Left colon (tissue), 2 donors: ENCODE results near the gene DBNL. TPM values are rescaled to one million over a fixed set of nuclear protein-coding genes. Genes with fewer than 3 reads are reported as not detected.

ENCODE experiments used
- ATAC-seq: fragments of 200-7000 bp; cut with Tn5 transposase; one replicate; pipeline ENCODE4 v1.9.1; 2020; ENCODE audit warnings: mild to moderate bottlenecking, moderate library complexity
- DNase-seq, 2 donors: peaks; one replicate each; pipeline ENCODE4 v3.0.0-alpha.2; 2020
- intact Hi-C, 2 donors: fragments of 100-400 bp; cut with DNase I in 1 of 2; cut with micrococcal nuclease in 1 of 2; formaldehyde crosslinking; loops; one replicate each; pipeline versions ENCODE4 v1.11.2 to v1.14.0; 2022; cut with DNase I, micrococcal nuclease
- total RNA-seq, 2 donors: library from RNA; stranded (reverse); fragmentation: NEBNext Ultra II Directional; extraction: Animal tissue kit (Norgen Biotek cat#: 25700); gene quantifications; one replicate each; pipeline ENCODE4 v1.2.1, GENCODE V29; 2021
- donor health status: DM: no; HTN: no; CAD: no.
- donor health status: DM: yes; HTN: yes; CAD: no.

Gene DBNL
- total RNA-seq, 2 donors from 2014 or later = 87.0 to 90.5 TPM

DNA sequence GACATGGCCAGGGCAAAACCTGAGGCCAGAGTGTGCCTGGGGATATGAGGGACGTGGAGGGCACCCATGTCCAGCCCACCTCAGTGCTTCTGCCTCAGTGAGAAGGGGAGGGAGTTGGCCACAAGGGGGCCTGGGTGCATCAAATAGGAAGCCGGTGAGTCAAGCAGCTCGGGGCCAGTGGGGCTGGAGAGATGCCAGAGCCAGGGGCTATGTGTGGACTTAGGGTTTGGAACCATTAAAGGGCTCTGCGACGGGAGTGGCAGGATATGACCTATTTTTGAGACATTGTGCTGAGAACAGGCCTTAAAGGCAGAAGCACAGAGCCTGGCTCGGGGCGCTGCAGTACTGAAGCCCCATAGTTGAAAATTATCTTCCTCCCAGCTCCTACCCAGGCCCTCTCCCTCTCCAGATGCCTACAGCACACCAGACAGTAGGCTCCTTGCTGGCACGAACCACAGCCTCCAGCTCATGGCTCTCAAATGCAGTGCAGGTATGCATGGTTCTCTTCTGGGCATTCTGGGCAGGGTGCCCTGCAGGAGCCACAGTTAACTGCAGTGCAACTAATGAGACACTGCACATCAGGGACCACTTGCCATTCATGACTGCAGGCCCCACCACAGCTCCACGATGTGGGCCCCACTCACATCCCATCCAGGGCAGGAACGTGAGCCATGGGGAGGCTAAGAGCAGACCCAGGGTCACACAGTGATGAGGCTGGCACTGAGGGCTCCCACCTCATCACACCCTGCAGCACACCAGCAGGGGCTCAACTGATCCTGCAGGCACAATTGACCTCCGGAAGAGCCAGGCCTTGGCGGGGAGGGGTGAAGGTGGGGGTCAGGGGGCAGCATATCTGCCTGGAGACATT is 28.1 kb downstream of the DBNL start:
- DNase-seq (peak; percentile 64 to 78), ATAC-seq (peak; percentile 18)
- intact Hi-C loops = no loop called here

DNA sequence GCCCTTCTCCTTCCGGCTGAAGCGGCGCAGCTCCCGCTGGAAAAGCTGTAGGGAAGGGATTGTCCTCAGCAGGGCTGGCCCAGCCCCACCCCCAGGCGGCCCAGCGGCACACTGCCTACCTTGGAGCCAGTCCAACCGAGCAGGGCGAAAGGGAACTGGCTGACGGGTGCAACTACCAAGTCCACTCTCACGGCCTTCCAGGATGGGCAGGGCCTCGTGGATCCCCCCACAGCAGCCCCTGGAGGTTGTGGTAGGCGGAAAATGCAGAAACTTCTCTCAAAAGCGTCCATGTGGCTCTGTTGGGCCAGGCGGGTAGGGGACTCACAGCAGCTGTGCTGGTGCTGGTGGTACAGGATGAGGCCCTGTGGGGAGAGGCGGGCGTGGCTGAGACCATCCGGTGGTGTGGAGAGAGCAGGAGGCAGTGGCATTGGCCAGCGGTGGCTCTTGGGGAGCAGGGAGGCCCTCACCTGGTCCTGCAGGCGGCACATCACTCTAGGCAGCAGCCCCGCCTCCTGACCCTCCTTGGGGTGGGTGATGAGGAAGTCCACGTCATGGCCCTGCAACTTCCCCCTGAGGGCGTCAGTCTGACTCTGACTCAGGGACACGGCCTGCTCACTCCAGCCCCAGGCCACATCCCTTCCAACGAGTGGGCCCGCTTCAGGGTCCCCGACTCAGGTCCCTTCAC is 29.3 kb downstream of the DBNL start:
- peak; percentile 90 to 92 for DNase-seq
- intact Hi-C loops = no loop called here

DNA sequence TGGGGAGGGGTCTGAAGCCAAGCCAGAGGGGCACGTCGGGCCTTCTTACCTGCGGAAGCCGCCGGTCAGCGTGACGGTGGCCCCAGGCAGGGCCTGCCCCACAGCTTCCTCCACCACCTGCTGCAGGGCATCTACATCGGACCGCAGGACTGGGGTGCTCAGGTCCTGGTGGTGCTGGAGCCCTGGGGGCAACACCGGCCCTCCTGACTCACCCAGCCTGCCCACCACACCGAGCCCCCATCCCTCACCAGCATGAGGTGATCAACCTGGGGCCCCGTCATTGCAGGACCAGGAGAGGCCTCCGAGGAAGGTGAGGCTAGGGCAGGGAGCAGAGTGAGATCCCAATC is 29.8 kb downstream of the DBNL start:
- ATAC-seq = no peak
- intact Hi-C loops = no loop called here
- no peak for DNase-seq

More for the DNA sequence above, 29.3 kb downstream of the DBNL start:
- peak; percentile 86 for ATAC-seq

DNA sequence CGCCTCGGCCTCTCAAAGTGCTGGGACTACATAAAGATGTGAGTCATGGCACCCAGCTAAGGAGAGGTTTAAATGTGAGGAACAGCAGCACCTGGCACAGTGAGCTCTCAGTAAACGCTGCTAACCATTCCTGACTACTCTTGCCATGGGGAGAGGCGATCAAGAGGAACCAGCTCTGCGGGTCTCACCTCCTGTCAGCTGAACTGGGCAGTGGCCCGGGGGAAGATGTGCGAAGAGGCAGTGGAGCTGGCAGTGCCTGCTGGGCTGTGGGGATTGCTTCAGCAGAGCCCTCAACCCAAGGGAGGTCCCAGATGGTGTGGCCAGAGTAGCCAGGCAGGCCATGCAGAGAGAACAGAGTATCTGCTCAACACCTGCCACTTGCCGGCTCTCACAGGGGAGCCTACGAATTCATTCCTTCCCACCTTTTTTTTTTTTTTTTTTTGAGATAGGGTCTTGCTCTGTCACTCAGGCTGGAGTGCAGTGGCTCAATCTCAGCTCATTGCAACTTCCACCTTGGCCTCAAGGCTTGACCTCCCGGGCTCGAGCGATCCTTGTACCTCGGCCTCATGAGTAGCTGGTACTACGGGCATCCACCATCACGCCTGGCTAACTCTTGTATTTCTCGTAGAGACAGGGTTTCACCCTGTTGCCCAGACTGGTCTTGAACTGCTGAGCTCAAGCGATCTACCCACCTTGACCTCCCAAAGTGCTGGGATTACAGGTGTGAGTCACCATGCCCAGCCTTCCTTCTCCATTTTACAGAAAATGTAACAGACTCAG is 31.0 kb downstream of the DBNL start:
- no peak for ATAC-seq
- peak in 1 of 2 donors; percentile 14 for DNase-seq
- intact Hi-C loops = no loop called here

DNA sequence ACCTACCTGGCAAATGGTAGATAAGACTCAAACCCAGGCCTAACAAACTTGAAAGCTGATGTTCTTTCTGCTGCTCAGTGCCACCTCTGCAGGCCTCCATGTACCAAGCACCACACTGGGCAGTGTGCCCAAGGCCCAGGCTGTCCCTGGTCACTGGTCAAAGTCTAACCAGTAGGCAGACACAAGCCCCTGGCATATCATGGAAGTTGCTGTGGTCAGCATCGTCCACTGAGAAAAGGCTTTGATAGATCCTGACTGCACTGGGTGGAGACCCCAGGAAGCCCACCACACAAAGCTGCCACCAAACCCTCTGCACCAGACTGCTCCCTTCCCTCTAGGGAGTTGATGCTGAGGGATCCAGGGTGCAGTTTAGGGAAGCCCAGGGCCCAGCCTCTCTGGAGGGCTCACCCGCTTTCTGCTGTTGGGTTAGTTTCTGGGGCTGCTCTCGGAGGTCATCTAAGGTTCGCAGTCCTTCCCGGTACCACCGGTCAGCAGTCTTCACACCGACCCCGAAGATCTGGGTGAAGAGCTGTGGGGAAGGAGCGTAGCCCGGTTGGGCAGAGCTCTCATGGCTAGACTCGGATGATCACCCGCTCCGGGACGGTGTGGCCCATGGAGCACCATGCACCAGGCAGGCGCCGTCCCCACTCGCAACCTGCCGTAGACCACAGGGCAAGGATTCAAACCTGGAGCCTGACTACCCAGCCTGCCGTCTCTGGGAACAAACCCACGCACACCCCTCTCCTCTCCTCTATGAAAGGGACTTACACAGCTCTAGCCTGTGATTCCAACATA is 31.8 kb downstream of the DBNL start:
- intact Hi-C loops = no loop called here
- peak in 1 of 2 donors; percentile 21 for DNase-seq

DNA sequence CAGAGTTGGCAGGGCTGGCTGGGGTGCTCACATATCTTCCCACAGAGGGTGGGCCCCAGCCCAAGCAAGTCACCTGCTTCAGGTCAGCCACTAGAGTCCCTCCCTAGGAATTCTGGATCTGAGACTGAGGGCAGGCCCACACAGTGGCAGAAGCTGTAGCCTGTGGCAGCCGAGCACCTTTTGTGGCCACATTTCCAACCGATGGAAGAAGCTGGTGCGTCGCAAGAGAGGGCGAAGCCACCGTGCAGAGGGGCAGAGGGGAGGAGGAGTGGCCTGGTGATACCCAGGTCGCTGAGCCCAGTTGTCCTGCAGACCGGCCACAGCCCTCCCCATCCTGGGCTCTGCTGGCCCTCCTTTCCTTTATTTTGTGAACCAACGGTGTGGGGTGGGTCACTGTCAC is 32.6 kb downstream of the DBNL start:
- DNase-seq = peak in 1 of 2 donors; percentile 19
- intact Hi-C loops = no loop called here

More for the DNA sequence above, 31.8 kb downstream of the DBNL start:
- no peak for ATAC-seq

DNA sequence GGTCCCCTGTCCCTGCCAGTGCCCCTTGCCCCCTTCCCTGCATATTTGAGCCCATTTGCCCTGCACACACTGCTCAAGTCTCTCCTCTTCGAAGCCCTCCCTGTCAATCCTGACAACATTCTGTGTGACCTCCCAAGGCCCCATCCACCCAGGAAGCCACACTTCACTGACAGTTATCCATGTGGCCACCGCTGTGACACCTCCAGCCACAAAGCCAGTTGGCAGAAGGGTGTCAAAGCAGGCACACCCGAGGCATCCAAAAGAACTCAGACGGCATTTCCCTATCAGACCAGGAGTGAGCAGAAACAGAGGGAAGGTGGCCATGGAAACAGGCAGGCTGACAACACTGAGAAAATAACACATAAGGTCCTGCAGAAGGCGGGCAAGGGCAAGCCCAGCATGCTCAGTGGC is 33.2 kb downstream of the DBNL start:
- intact Hi-C loops = no loop called here
- peak in 1 of 2 donors; percentile 11 for DNase-seq
- no peak for ATAC-seq

More for the DNA sequence above, 32.6 kb downstream of the DBNL start:
- ATAC-seq = no peak

DNA sequence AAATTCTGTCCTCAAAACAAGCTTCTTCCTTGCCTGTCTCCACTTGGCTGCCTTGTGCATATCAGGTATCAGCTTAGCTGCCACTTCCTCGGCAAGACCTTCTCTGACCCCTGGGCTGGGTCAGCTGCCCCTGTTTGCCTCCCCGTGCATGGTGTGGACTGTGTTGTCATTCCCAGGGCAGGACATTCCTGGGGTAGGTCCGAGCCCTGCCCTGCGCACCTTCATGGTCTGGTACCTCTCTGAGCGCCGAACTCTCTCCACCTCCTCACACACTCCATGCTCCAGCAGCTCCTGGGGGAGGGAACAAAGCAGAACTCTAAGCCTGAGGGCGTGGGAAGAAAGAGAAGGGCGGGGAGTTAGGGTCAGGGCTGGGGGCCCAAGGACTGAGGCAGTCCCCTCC is 34.0 kb downstream of the DBNL start:
- intact Hi-C loops = no loop called here
- peak in 1 of 2 donors; percentile 20 for DNase-seq
- no peak for ATAC-seq

DNA sequence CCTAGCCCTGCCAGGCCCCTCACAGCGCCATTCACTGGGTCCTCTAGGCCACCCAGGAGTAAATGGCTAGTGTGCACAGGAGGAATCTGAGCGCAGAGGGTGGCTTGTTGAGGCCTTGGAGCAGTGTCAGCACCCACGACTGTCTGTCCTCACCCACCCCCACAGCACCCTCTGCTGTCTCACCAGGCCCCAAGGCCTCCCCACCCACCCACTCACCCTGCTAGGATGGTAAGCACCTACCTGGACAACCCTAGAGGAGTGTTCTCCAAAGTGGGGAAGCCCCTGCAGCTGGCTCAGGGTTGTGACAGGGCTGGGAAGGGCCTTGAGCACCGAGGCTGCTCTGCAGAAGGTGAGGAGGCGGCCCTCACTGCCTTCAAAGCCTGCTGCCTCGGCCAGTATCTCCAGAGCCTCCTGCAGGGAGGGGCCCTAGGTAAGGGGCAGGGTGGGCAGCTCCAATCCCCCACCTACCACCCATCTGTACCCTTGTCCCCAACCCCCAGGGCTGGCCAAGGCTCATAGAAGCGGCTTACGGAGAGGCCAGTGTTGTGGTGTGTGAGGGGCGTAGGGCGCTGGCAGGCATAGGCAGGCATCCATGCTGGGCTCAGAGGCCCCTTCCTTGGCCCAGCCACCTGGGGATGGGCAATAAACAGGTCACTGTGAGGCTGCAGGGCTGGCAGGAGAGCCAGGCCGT is 35.0 kb downstream of the DBNL start:
- no peak for DNase-seq
- no peak for ATAC-seq
- intact Hi-C loops = no loop called here

DNA sequence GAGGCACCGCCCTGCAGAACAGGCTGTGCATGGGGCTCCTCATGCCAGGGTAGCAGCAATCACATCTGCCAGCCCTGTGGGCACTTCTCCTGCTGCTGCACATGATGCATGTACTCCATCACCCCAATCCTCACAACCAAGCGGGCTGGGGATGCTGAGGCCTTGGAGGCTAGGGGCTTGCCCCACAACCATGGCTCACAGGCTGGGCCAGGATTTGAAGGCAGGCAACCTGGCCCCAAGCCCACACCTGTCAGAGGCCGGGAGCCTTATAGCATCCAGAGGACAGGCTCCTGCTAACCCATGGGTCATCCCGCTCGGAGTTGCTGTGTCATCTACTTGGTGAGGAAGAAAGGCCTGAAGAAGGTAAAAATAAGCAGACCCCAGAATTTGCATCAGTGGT is 35.6 kb downstream of the DBNL start:
- no peak for ATAC-seq
- intact Hi-C loops = no loop called here
- no peak for DNase-seq

DNA sequence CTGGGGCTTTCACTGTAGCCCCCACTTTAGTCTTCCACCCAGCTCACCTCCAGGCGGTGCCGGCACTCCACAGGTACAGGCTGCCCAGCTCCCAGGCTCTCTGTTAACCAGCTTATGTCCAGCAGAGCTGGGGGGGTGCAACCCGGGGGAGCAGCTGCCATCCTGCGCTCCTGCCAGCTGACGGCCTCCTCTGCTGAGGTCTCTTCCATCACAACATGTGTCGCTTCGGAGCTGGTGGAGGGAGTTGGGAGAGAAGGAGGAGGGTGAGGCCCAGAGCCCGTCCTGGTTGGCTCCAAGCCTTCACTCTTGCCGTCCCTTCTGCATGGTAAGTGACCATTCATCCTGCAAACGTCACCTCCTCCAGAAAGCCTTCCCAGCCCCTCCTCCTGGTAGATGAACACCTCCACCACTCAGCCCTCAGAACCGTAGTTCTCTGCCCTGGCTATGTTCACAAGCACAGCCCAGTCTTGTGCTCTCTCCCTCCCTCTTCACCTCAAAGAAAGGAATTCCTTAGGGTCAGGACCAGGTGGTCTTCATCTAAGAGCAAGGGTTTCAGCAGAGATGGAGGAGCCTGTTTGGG is 36.3 kb downstream of the DBNL start:
- ATAC-seq (no peak), DNase-seq (no peak)
- intact Hi-C loops = no loop called here

DNA sequence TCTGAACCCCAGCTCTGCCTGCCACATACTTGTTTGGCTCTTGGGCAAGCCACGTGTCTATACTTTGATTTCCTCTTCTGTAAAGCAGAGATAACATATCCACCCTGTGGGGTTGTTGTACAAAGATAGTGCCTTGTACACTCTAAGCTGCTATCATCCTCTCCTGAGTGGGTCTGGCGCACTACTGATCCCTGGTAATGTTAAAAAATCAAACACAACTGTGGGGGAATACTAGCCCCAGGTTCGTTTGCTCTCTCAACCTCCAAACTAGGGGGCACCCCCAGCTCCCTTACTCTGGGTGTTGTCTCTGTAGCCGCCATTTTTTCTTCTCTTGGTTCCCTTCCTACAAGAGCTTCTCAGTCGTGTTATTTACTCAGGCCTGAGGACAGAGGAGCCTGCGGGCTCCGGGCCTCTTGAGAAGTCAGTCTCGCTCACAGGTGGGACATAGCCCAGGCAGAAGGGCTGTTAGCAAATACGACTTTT is 36.8 kb downstream of the DBNL start:
- ATAC-seq (no peak), DNase-seq (no peak)
- intact Hi-C loops = no loop called here

DNA sequence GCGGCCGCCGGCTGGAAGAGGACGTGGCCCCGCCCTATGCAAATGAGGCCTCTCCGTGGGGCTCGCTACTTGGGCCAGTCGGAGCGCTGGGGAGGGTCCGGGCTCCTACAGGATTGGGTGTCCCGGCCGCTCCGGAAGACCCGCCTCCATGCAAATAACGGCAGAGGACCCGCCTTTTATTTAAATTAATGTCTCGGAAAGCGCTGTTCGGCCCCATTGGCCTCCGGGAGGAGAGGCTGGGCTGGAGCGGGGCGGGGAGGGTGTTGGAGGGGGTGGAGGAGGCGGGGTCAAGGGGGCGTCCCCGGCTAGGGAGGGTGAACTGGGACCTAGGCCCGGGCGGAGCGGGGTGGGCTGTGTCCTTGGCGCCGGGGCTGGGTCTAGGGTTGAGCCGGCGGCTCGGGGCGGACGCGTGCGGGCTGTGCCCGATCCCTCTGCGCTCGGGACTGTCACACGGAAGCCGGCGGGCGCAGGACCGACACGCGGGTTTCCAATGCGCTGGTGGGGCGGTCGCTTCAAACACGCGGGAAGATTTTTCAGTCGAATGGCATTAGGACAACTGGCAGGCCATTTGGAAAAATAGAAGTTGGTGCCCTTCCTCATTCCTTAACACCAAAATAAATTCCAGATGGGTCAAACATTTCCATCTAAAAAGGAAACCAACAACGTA is 38.2 kb downstream of the DBNL start:
- intact Hi-C loops = no loop called here
- DNase-seq (peak; percentile 98 to 100), ATAC-seq (peak; percentile 92)

DNA sequence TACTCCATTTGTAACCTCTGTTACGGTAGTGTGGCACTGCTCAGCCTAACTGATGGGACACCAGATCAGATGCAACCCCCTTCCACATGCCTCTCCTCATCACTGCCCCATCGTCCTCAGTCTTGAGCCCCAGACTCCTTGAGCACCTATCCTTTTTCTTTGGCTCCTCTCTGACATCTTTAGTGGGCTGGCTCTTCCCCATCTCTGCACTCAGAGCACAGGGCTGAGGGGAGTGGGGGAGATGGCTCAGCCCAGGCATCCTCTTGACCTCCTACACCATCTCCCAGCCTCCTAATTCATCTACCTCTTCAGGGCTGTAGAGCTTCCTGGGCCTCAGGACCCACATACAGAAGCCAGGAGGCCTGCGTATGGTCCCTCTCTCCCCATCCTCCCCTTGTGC is 39.3 kb downstream of the DBNL start:
- DNase-seq (no peak), ATAC-seq (no peak)
- intact Hi-C loops = no loop called here

DNA sequence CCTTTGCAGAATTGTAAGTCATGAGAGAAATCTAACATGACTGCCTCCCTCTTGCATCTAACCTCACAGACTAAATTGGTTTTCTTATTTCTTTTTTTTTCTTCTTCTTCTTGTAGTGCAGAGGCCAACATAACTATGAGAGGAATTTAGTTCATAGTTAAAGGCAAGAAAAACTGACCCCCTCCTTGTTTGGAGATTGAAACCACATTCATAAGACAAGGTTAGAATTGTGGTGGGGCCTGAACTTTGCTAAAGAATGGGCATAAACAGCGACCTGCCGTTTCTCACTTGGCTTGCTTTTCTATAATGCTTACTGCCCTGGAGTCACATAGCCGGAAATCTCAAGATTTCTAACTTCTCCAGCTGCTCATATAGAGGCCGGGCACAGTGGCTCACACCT is 40.2 kb downstream of the DBNL start:
- no peak for DNase-seq
- intact Hi-C loops = no loop called here
- ATAC-seq = no peak

DNA sequence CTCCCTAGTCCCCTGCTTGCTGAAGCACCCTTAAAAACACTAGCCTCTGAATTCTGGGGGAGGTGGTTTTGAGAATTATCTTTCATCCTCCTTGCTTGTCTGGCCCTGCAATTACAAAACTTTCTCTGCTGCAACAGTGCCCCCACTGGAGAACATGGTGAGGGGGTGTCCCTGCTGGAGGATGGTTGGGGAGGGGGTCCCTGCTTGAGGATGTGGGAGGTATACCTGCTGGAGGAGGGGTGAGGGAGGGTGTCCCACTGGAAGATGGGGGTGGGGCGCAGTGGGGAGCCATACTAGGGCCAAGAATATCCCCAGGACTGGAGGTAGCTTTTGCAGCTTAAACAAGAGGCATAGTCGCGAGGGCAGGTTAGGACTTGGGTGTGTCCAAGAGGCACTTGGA is 41.0 kb downstream of the DBNL start:
- intact Hi-C loops = no loop called here

DNA sequence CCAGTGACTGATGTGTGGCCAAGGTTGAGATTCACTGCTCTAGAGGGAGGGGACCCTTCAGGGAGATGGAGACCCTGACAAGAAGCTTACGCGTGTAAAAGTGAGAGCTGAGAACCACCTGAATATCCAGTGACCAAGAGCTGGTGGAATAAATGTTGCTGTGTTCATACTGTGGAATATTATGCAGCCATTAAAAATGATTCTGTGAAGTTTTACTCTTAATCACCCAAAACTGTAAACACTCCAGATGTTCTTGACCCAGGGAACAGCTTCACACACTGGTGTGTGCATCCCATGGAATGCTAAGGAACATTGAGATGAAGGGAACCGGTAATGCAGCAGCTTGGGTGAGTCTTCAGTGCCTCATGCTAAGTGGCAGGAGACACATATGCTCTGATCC is 42.1 kb downstream of the DBNL start:
- ATAC-seq (no peak), DNase-seq (no peak)
- intact Hi-C loops = no loop called here

More for the DNA sequence above, 41.0 kb downstream of the DBNL start:
- DNase-seq (no peak), ATAC-seq (no peak)
